DOHH2 (cell line): ENCODE results near the gene SEZ6L2.
"Not testable (repeated sequence)": the region's sequence is repeated elsewhere in the genome, so short reads cannot be mapped to it uniquely, and the experiment has no call there.

Experiments
- H3F3A ChIP-seq: fragments of 200-600 bp; sonication (generic), shearing (Covaris generic); 2 replicates; pipeline ENCODE4 v1.6.0; 2016; ENCODE audit warnings: antibody characterized with exemption, mild to moderate bottlenecking; ENCODE audit not compliant: control insufficient read depth, insufficient read depth
- H3K27ac ChIP-seq: fragments of 200-600 bp; sonication (generic); 2 replicates; pipeline ENCODE4 v1.5.1; 2014; ENCODE audit warnings: low read depth, mild to moderate bottlenecking, low read length, moderate library complexity
- H3K27me3 ChIP-seq: fragments of 200-600 bp; sonication (generic); 2 replicates; pipeline ENCODE4 v1.6.1; 2014; ENCODE audit warnings: mild to moderate bottlenecking, low read length, mixed read lengths; ENCODE audit not compliant: control insufficient read depth
- H3K36me3 ChIP-seq: fragments of 200-600 bp; sonication (generic); 2 replicates; pipeline ENCODE4 v1.6.1; 2014; ENCODE audit warnings: mild to moderate bottlenecking, low read length, moderate library complexity, mixed read lengths; ENCODE audit not compliant: control insufficient read depth
- H3K4me1 ChIP-seq: fragments of 200-600 bp; sonication (generic); 2 replicates; pipeline ENCODE4 v1.6.1; 2014; ENCODE audit warnings: mild to moderate bottlenecking, low read length, mixed read lengths; ENCODE audit not compliant: control insufficient read depth
- H3K4me2 ChIP-seq: fragments of 200-600 bp; sonication (generic); 2 replicates; pipeline ENCODE4 v1.6.0; 2014; ENCODE audit warnings: mild to moderate bottlenecking, low read length, moderate library complexity
- H3K4me3 ChIP-seq: fragments of 200-600 bp; sonication (generic); 2 replicates; pipeline ENCODE4 v1.5.1; 2014; ENCODE audit warnings: mild to moderate bottlenecking, low read length, mixed read lengths
- H3K79me2 ChIP-seq: fragments of 200-600 bp; sonication (generic); 2 replicates; pipeline ENCODE4 v1.6.1; 2014; ENCODE audit warnings: mild to moderate bottlenecking, low read length, mixed read lengths; ENCODE audit not compliant: control insufficient read depth
- H3K9me2 ChIP-seq: fragments of 200-600 bp; sonication (generic); replicated peaks from 2 replicates; pipeline ENCODE4 v1.6.1; 2014; ENCODE audit warnings: mild to moderate bottlenecking, low read length, mixed read lengths; ENCODE audit not compliant: control insufficient read depth
- H3K9me3 ChIP-seq: fragments of 200-600 bp; sonication (generic); 2 replicates; pipeline ENCODE4 v1.6.1; 2014; ENCODE audit warnings: antibody characterized with exemption, low read length, mixed read lengths; ENCODE audit not compliant: control insufficient read depth, insufficient read depth
- H4K20me1 ChIP-seq: fragments of 200-600 bp; sonication (generic); 2 replicates; pipeline ENCODE4 v1.6.0; 2014; ENCODE audit warnings: low read depth, mild to moderate bottlenecking, antibody characterized with exemption, low read length, moderate library complexity; ENCODE audit not compliant: control insufficient read depth, insufficient read depth
- CTCF ChIP-seq: fragments of 200-600 bp; sonication (generic); IDR thresholded peaks from one replicate; pipeline ENCODE4 v1.5.1; 2014; ENCODE audit warnings: antibody characterized with exemption, mild to moderate bottlenecking, low read depth, low read length; ENCODE audit not compliant: poor library complexity, severe bottlenecking
- EZH2phosphoT487 ChIP-seq: fragments of 200-600 bp; sonication (generic); IDR thresholded peaks from 2 replicates; pipeline ENCODE4 v1.6.1; 2017; ENCODE audit warnings: borderline replicate concordance, mild to moderate bottlenecking, antibody characterized with exemption, low read length, moderate library complexity, mixed read lengths

Gene SEZ6L2

GRCh38 chr16:29891525-29892457, 7.6 kb downstream of the SEZ6L2 start:
- Histone ChIP-seq H3K4me2 (no peak overlapping the region), H3K27me3 (no peaks in the 10 kb centered on the region)
- TF ChIP-seq EZH2phosphoT487, result no peak
- no peak for TF ChIP-seq CTCF

GRCh38 chr16:29889372-29889771, 10.0 kb downstream of the SEZ6L2 start:
- not testable (repeated sequence) for H3K27me3 ChIP-seq, H3K79me2 ChIP-seq, H3F3A ChIP-seq, H3K36me3 ChIP-seq, H3K9me3 ChIP-seq, H3K4me3 ChIP-seq, H3K9me2 ChIP-seq, H4K20me1 ChIP-seq, H3K4me2 ChIP-seq, H3K27ac ChIP-seq, H3K4me1 ChIP-seq

More at GRCh38 chr16:29891525-29892457, 7.6 kb downstream of the SEZ6L2 start:
- no peaks in the 10 kb centered on the region for H3F3A ChIP-seq
- H4K20me1 ChIP-seq, result no peaks in the 10 kb centered on the region
- H3K79me2 ChIP-seq, result no peaks in the 10 kb centered on the region
- no peaks in the 10 kb centered on the region for H3K9me3 ChIP-seq
- no peak overlapping the region for H3K27ac ChIP-seq
- H3K36me3 ChIP-seq, result no peaks in the 10 kb centered on the region
- H3K4me3 ChIP-seq, result no peak overlapping the region
- H3K9me2 ChIP-seq, result no peaks in the 10 kb centered on the region
- no peaks in the 10 kb centered on the region for H3K4me1 ChIP-seq

- no peaks in the 10 kb centered on the region for H3K9me2 ChIP-seq
- no peaks in the 10 kb centered on the region for H3K27me3 ChIP-seq
- no peak overlapping the region for H3K4me3 ChIP-seq
- no peak overlapping the region for H3K27ac ChIP-seq
- H3K4me2 ChIP-seq, result no peak overlapping the region
- no peaks in the 10 kb centered on the region for H3K79me2 ChIP-seq
- no peak for TF ChIP-seq EZH2phosphoT487
- no peak for TF ChIP-seq CTCF
- H4K20me1 ChIP-seq, result no peaks in the 10 kb centered on the region
- H3F3A ChIP-seq, result no peaks in the 10 kb centered on the region
- no peaks in the 10 kb centered on the region for H3K36me3 ChIP-seq
- H3K9me3 ChIP-seq, result no peaks in the 10 kb centered on the region
- H3K4me1 ChIP-seq, result no peaks in the 10 kb centered on the region
Observed at GRCh38 chr16:29883987-29884386, 15.4 kb downstream of the SEZ6L2 start.

- Histone ChIP-seq H3K9me2 (no peaks in the 10 kb centered on the region), H3K36me3 (no peaks in the 10 kb centered on the region), H3K4me3 (no peak overlapping the region), H3F3A (no peaks in the 10 kb centered on the region), H3K4me2 (no peak overlapping the region), H3K27me3 (no peaks in the 10 kb centered on the region), H3K79me2 (no peaks in the 10 kb centered on the region), H3K27ac (no peak overlapping the region), H3K4me1 (peaks cover 9% of the 10 kb centered on the region), H4K20me1 (no peaks in the 10 kb centered on the region), H3K9me3 (no peaks in the 10 kb centered on the region)
- TF ChIP-seq EZH2phosphoT487 (no peak), CTCF (no peak)
Observed at GRCh38 chr16:29881050-29881449, 18.3 kb downstream of the SEZ6L2 start.
